ENCODE measurements around the gene GUCD1. TPM values are rescaled to one million over a fixed set of nuclear protein-coding genes. Genes with fewer than 3 reads are reported as not detected.

GUCD1 gene
- total and polyA plus RNA-seq, 10 of the 15 experiments (the other 5 are each of a cell fraction or from before 2014, with no cell fraction given), result 56.0 to 177 (median 88.2) TPM

GRCh38 chr22:24499706-24500276 lies 55.1 kb downstream of the GUCD1 start (continued):
- TF ChIP-seq CTCF (IDR thresholded peaks at IDR 0.05 in 2 of 3, conservative IDR thresholded peaks at IDR 0.05 in 1 of 3; ENCODE audit: control insufficient read depth in 2 of 3, extremely low read depth in 1 of 3, insufficient read depth in 1 of 3, low read depth in 3 of 3, low read length in 3 of 3), result no peak
- no peak for TF ChIP-seq RBBP5 (conservative IDR thresholded peaks at IDR 0.05)
- no peak for TF ChIP-seq JUNB (IDR thresholded peaks at IDR 0.05)

GRCh38 chr22:24498824-24499223 lies 56.1 kb downstream of the GUCD1 start:
- CTCF ChIA-PET, result interaction anchor here (1.2 to 14.8 kb wide), 3 partner anchors 13 to 69 kb away, joined by 3 to 332 read pairs (median 12); partner anchors contain the start of gene ADORA2A
- WGBS (ENCODE audit: insufficient coverage, insufficient replicate concordance, low lambda C conversion rate, missing lambda C conversion rate), result 77% methylated on average over 11 of the region's 11 CpGs
- H3K27ac ChIP-seq (ENCODE audit: control insufficient read depth, insufficient read depth), result no peak overlapping the region
- H3K27me3 ChIP-seq (replicated peaks in 1 of 2; ENCODE audit: control insufficient read depth in 2 of 2, insufficient read depth in 2 of 2, low read length in 1 of 2), result no peaks in the 10 kb centered on the region; a peak in 1 of 4 replicates
- BruUV-seq (replicated peaks), result no TSS peak
- POLR2A ChIA-PET, result no interaction called here
- in situ Hi-C loops (cut with MboI) (no loop called here), intact Hi-C loops (cut with micrococcal nuclease; ENCODE audit: unreplicated experiment) (no loop called here)
- no peak for DNase-seq (ENCODE audit: low read depth, low spot score)
- SMC1A ChIA-PET (ENCODE audit: uncharacterized antibody, unreplicated experiment), result no interaction called here
- no peaks in the 10 kb centered on the region for H3K36me3 ChIP-seq (ENCODE audit: control insufficient read depth in 2 of 2, insufficient read depth in 2 of 2, low read length in 1 of 2)
- no peak for FAIRE-seq
- TF ChIP-seq ZNF24 (IDR thresholded peaks at IDR 0.05) (no peak), ATF2 (IDR thresholded peaks at IDR 0.05; ENCODE audit: low read length) (no peak)
- RAD21 ChIA-PET (ENCODE audit: unreplicated experiment), result interaction anchor here (1.3 kb wide), 1 partner anchor 22 kb away, joined by 3 read pairs; no protein-coding TSS in a partner anchor
- H3K9me3 ChIP-seq (replicated peaks; ENCODE audit: control insufficient read depth, insufficient read depth, low read length), result no peaks in the 10 kb centered on the region
- no peak overlapping the region for H3K9ac ChIP-seq (ENCODE audit: control insufficient read depth, insufficient read depth, low read length)
- H3K4me3 ChIP-seq, result no peak overlapping the region
- peaks cover 11% of the 10 kb centered on the region for H3K4me1 ChIP-seq (ENCODE audit: control insufficient read depth, insufficient read depth, low read length)
- H2AFZ ChIP-seq (ENCODE audit: control insufficient read depth, low read depth, low read length), result no peak overlapping the region
- H3K4me2 ChIP-seq (ENCODE audit: control insufficient read depth, insufficient read depth), result no peak overlapping the region
- H4K20me1 ChIP-seq (ENCODE audit: control insufficient read depth, insufficient read depth), result no peaks in the 10 kb centered on the region
- no peak for ATAC-seq
- no peaks in the 10 kb centered on the region for H3K79me2 ChIP-seq (ENCODE audit: control insufficient read depth, insufficient read depth, low read length)

All from GM12878 (cell line).